DND-41 (cell line): ENCODE measurements around the gene INHBC.

Experiments used
- ATAC-seq: fragments of 200-7000 bp; cut with Tn5 transposase; 3 replicates; pipeline ENCODE4 v1.9.1; 2021; ENCODE audit warnings: low read depth; ENCODE audit not compliant: insufficient read depth
- DNase-seq: peaks from one replicate; pipeline ENCODE4 v3.0.0-alpha.2; 2020
- H2AFZ ChIP-seq: 2 replicates; pipeline ENCODE4 v1.6.0; 2012; ENCODE audit warnings: low read depth, low read length
- H3K27ac ChIP-seq: 2 replicates; pipeline ENCODE4 v1.5.1; 2012; ENCODE audit warnings: low read length, inconsistent platforms
- H3K27me3 ChIP-seq: fragments of 200-600 bp; sonication (generic); 2 replicates; pipeline ENCODE4 v1.6.0; 2012; ENCODE audit warnings: low read length, mild to moderate bottlenecking, inconsistent platforms; ENCODE audit not compliant: insufficient read depth, poor library complexity
- H3K36me3 ChIP-seq: 2 replicates; pipeline ENCODE4 v1.5.1; 2012; ENCODE audit warnings: low read length, inconsistent platforms; ENCODE audit not compliant: insufficient read depth
- H3K4me1 ChIP-seq: 2 replicates; pipeline ENCODE4 v1.5.1; 2012; ENCODE audit warnings: mild to moderate bottlenecking, low read length; ENCODE audit not compliant: insufficient read depth
- H3K4me2 ChIP-seq: 2 replicates; pipeline ENCODE4 v1.6.0; 2012; ENCODE audit warnings: mild to moderate bottlenecking, moderate library complexity, low read length, inconsistent platforms; ENCODE audit not compliant: insufficient read depth
- H3K4me3 ChIP-seq, 2 experiments: fragments of 200-600 bp in 1 of 2; shearing (Covaris generic) in 1 of 2; 2 replicates each; pipeline ENCODE4 v1.5.1; 2012 to 2016; ENCODE audit warnings: inconsistent platforms in 2 of 2, low read length in 2 of 2, mild to moderate bottlenecking in 2 of 2, low read depth in 1 of 2, moderate library complexity in 1 of 2
- H3K79me2 ChIP-seq: 2 replicates; pipeline ENCODE4 v1.6.0; 2012; ENCODE audit warnings: low read length, inconsistent platforms; ENCODE audit not compliant: insufficient read depth
- H3K9ac ChIP-seq: 2 replicates; pipeline ENCODE4 v1.6.0; 2012; ENCODE audit warnings: low read depth, mild to moderate bottlenecking, inconsistent platforms, low read length, moderate library complexity
- H3K9me3 ChIP-seq: 2 replicates; pipeline ENCODE4 v1.5.1; 2012; ENCODE audit warnings: low read length, moderate library complexity, mild to moderate bottlenecking, inconsistent platforms; ENCODE audit not compliant: insufficient read depth, severe bottlenecking
- H4K20me1 ChIP-seq: 2 replicates; pipeline ENCODE4 v1.6.0; 2012; ENCODE audit warnings: low read length; ENCODE audit not compliant: insufficient read depth
- EZH2 ChIP-seq: IDR thresholded peaks from 3 replicates; pipeline ENCODE4 v1.6.1; 2012; ENCODE audit warnings: borderline replicate concordance, low read depth, mild to moderate bottlenecking, moderate library complexity, low read length, inconsistent platforms; ENCODE audit not compliant: severe bottlenecking
- TF ChIP-seq, protein P1 (sequence below): IDR thresholded peaks from 2 replicates; pipeline ENCODE4 v1.5.1; 2012; ENCODE audit warnings: borderline replicate concordance, low read length, moderate library complexity, mild to moderate bottlenecking; ENCODE audit not compliant: poor library complexity, severe bottlenecking; ENCODE audit errors: extremely low read depth

INHBC gene

DNA sequence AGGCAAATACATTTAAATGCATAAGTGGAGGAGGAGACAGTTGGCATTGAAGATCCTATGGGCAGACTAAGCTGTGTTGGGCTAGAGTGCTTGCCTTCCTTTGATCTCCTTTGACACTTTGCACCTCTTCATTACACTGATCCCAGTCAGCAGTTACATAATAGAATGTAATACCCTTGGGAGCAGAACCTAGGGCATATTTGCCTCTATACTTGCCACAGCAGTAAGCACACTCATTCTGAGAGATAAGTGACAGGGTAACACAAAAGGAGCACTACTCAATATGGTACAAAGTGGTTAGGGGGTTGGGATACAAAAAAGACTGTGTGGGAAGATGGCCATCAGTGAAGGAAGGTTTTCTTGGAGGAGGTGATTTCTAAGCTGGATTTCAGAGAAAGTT, 62.2 kb downstream of the INHBC start:
- peaks cover 45% of the 10 kb centered on the region for H3K79me2 ChIP-seq
- H3K36me3 ChIP-seq = peaks cover 72% of the 10 kb centered on the region

DNA sequence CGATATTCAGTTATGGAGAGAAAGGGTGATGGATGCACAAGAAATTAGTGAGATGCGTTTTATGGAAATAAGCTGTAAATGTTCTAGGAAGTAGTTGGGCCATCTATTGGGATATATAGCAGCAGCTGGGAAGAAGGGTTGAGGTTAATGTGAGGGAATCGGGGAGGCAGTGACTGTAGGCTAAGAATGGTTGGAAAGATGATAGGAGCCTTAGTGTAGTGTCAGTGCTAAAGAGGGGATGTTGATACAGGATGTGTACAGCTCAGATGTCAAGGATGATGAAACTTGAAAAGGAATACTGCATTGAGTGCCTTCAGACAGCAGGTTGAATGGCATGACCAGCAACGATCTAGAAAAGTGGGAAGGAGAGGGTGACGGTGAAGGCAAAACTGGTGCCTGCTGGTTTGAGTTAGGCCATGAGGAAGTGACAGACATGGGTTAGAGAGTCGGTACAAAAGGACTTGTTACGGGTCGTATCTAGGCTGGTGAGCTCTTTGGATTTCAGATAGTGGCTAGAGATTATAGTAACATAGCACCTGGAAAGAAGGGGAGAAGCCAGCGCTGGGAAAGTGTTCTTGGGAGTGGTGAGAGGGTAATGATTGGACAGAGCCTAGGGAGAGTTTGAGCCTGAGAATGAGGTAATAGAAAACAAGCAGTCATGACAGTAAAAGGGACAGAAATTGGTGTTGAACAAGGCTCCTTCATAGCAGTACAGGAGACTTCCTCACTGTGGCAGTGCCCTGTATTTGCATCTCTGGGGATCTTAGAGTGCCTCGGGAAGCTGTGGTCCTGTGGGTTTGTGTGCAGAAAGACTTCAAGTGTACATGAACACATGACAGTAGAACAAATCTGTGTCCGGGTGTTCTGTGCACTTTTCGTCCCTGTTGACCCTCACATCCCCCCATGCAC, 62.9 kb downstream of the INHBC start:
- no peaks in the 10 kb centered on the region for H3K27me3 ChIP-seq
- H3K9ac ChIP-seq = no peak overlapping the region
- H3K36me3 ChIP-seq = peaks cover 73% of the 10 kb centered on the region
- H3K9me3 ChIP-seq = no peaks in the 10 kb centered on the region
- ATAC-seq = peak; percentile 27
- no peak for DNase-seq
- no peak overlapping the region for H3K4me2 ChIP-seq
- peaks cover 48% of the 10 kb centered on the region for H3K79me2 ChIP-seq
- TF ChIP-seq EZH2 = no peak
- TF ChIP-seq, protein P1, sequence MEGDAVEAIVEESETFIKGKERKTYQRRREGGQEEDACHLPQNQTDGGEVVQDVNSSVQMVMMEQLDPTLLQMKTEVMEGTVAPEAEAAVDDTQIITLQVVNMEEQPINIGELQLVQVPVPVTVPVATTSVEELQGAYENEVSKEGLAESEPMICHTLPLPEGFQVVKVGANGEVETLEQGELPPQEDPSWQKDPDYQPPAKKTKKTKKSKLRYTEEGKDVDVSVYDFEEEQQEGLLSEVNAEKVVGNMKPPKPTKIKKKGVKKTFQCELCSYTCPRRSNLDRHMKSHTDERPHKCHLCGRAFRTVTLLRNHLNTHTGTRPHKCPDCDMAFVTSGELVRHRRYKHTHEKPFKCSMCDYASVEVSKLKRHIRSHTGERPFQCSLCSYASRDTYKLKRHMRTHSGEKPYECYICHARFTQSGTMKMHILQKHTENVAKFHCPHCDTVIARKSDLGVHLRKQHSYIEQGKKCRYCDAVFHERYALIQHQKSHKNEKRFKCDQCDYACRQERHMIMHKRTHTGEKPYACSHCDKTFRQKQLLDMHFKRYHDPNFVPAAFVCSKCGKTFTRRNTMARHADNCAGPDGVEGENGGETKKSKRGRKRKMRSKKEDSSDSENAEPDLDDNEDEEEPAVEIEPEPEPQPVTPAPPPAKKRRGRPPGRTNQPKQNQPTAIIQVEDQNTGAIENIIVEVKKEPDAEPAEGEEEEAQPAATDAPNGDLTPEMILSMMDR = no peak
- no peak overlapping the region for H2AFZ ChIP-seq
- H3K4me3 ChIP-seq = no peak overlapping the region
- no peak overlapping the region for H3K27ac ChIP-seq
- H3K4me1 ChIP-seq = no peaks in the 10 kb centered on the region
- peaks cover 28% of the 10 kb centered on the region; the same call in 1 of the 2 replicates for H4K20me1 ChIP-seq

More for the DNA sequence above, 62.2 kb downstream of the INHBC start:
- Histone ChIP-seq H3K4me3 (no peak overlapping the region), H3K9me3 (no peaks in the 10 kb centered on the region), H3K4me2 (no peak overlapping the region), H3K9ac (no peak overlapping the region), H3K27ac (no peak overlapping the region), H3K4me1 (no peaks in the 10 kb centered on the region), H4K20me1 (peaks cover 23% of the 10 kb centered on the region; the same call in 1 of the 2 replicates), H2AFZ (no peak overlapping the region), H3K27me3 (no peaks in the 10 kb centered on the region)
- ATAC-seq = no peak; the same call in 2 of the 3 replicates
- DNase-seq = no peak
- TF ChIP-seq EZH2 = no peak
- TF ChIP-seq, protein P1 = no peak

DNA sequence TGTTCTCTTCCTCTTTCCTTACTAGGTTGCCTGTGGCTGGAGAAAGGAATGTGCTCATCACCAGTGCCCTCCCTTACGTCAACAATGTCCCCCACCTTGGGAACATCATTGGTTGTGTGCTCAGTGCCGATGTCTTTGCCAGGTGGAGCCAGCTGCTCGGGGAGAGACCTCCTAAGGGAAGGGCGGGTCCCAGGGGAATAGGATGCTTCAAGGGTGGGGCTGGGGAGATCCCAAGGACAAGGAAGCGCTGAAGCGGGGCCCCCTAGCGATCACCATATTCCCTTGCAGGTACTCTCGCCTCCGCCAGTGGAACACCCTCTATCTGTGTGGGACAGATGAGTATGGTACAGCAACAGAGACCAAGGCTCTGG, 63.5 kb downstream of the INHBC start:
- peaks cover 23% of the 10 kb centered on the region; the same call in 1 of the 2 replicates for H4K20me1 ChIP-seq
- peaks cover 42% of the 10 kb centered on the region for H3K79me2 ChIP-seq
- H3K9me3 ChIP-seq = no peaks in the 10 kb centered on the region
- H3K4me2 ChIP-seq = no peak overlapping the region
- no peaks in the 10 kb centered on the region for H3K27me3 ChIP-seq
- H3K27ac ChIP-seq = no peak overlapping the region
- TF ChIP-seq, protein P1 = no peak
- no peak for TF ChIP-seq EZH2
- ATAC-seq (peak; percentile 34; the same call in 1 of the 3 replicates), DNase-seq (no peak)
- no peaks in the 10 kb centered on the region for H3K4me1 ChIP-seq
- no peak overlapping the region for H2AFZ ChIP-seq
- no peak overlapping the region for H3K4me3 ChIP-seq
- H3K36me3 ChIP-seq = peaks cover 74% of the 10 kb centered on the region
- H3K9ac ChIP-seq = no peak overlapping the region
